ENCODE measurements around the gene PRKCZ. TPM values are rescaled to one million over a fixed set of nuclear protein-coding genes. Genes with fewer than 3 reads are reported as not detected.

The PRKCZ gene
- total and polyA plus RNA-seq, 4 donors, result 4.8 to 9.9 (median 8.4) TPM

GRCh38 chr1:2029561-2029960, 20.6 kb upstream of the PRKCZ start:
- Histone ChIP-seq H3K9ac (ENCODE audit: low read depth in 1 of 2, low read length in 2 of 2) (no peak overlapping the region), H3K27ac (ENCODE audit: low read depth in 1 of 2, low read length in 2 of 2) (no peak overlapping the region), H3K27me3 (ENCODE audit: control insufficient read depth in 4 of 4, insufficient read depth in 4 of 4, low read length in 3 of 4) (peaks cover 0 to 2% (median 0%) of the 10 kb centered on the region in 4 donors), H3K36me3 (ENCODE audit: control insufficient read depth in 4 of 4, insufficient read depth in 3 of 4, low read depth in 1 of 4, low read length in 3 of 4) (no peaks in the 10 kb centered on the region), H3K4me1 (ENCODE audit: control insufficient read depth in 4 of 4, insufficient read depth in 4 of 4, low read length in 3 of 4) (peaks cover 0 to 4% (median 0%) of the 10 kb centered on the region in 4 donors), H3K9me3 (ENCODE audit: control insufficient read depth in 4 of 4, low read length in 3 of 4) (no peaks in the 10 kb centered on the region), H3K4me3 (ENCODE audit: low read depth in 1 of 3, low read length in 3 of 3) (no peak overlapping the region)
- TF ChIP-seq ZBTB33 (IDR thresholded peaks at IDR 0.05) (no peak), GABPA (IDR thresholded peaks at IDR 0.05 in 1 of 2, conservative IDR thresholded peaks at IDR 0.05 in 1 of 2) (no peak), EGR1 (IDR thresholded peaks at IDR 0.05; ENCODE audit: low read depth in 2 of 2) (no peak), REST (IDR thresholded peaks at IDR 0.05) (no peak), MAX (IDR thresholded peaks at IDR 0.05) (no peak), CTCF (IDR thresholded peaks at IDR 0.05; ENCODE audit: low read depth, low read length, missing input control) (no peak), TAF1 (conservative IDR thresholded peaks at IDR 0.05) (no peak), FOXA2 (IDR thresholded peaks at IDR 0.05) (no peak), HNF4G (IDR thresholded peaks at IDR 0.05) (no peak), YY1 (IDR thresholded peaks at IDR 0.05) (no peak), RXRA (IDR thresholded peaks at IDR 0.05) (no peak), FOXA1 (IDR thresholded peaks at IDR 0.05) (no peak), ATF3 (IDR thresholded peaks at IDR 0.05) (no peak), SP1 (IDR thresholded peaks at IDR 0.05) (no peak), NR2F2 (IDR thresholded peaks at IDR 0.05) (no peak), HNF4A (conservative IDR thresholded peaks at IDR 0.05) (no peak), RAD21 (IDR thresholded peaks at IDR 0.05) (no peak), JUND (IDR thresholded peaks at IDR 0.05) (no peak)
- no peak for DNase-seq (ENCODE audit: low spot score)
- WGBS, result 81% methylated on average over 15 of the region's 15 CpGs
